BE2C (cell line): ENCODE measurements around the gene F10.

ENCODE experiments used
- DNase-seq: peaks from one replicate; pipeline ENCODE4 v3.0.0-alpha.2; 2020
- H3K27me3 ChIP-seq: fragments of 250-450 bp; sonication (Bioruptor Pico); 2 replicates; pipeline ENCODE4 v1.5.1; 2020; ENCODE audit warnings: mild to moderate bottlenecking
- H3K36me3 ChIP-seq: fragments of 250-450 bp; sonication (Bioruptor Pico); 2 replicates; pipeline ENCODE4 v1.5.1; 2020; ENCODE audit warnings: mild to moderate bottlenecking
- H3K4me1 ChIP-seq: fragments of 250-450 bp; sonication (Bioruptor Pico); 2 replicates; pipeline ENCODE4 v1.5.1; 2020
- H3K4me3 ChIP-seq: 2 replicates; pipeline ENCODE4 v1.5.1; 2011; ENCODE audit warnings: low read depth, low read length
- H3K9me3 ChIP-seq: fragments of 250-450 bp; sonication (Bioruptor Pico); 2 replicates; pipeline ENCODE4 v1.5.1; 2020
- CTCF ChIP-seq: IDR thresholded peaks from 2 replicates; pipeline ENCODE4 v1.5.1; 2012; ENCODE audit warnings: mild to moderate bottlenecking, low read depth, low read length

The F10 gene

GRCh38 chr13:113187263-113187669 lies 64.7 kb downstream of the F10 start:
- peak; percentile 95 for DNase-seq
- peak overlapping the region; percentile 7 for H3K4me3 ChIP-seq
- TF ChIP-seq CTCF = peak; percentile 29
- H3K4me1 ChIP-seq = peaks cover 9% of the 10 kb centered on the region
- H3K9me3 ChIP-seq = no peaks in the 10 kb centered on the region
- H3K27me3 ChIP-seq = no peaks in the 10 kb centered on the region
- H3K36me3 ChIP-seq = peaks cover 59% of the 10 kb centered on the region

- TF ChIP-seq CTCF = no peak
- Histone ChIP-seq H3K9me3 (no peaks in the 10 kb centered on the region), H3K4me1 (peaks cover 9% of the 10 kb centered on the region), H3K4me3 (no peak overlapping the region), H3K36me3 (peaks cover 59% of the 10 kb centered on the region), H3K27me3 (no peaks in the 10 kb centered on the region)
- DNase-seq = no peak
Measured at GRCh38 chr13:113187883-113188665, 65.5 kb downstream of the F10 start.

DNA sequence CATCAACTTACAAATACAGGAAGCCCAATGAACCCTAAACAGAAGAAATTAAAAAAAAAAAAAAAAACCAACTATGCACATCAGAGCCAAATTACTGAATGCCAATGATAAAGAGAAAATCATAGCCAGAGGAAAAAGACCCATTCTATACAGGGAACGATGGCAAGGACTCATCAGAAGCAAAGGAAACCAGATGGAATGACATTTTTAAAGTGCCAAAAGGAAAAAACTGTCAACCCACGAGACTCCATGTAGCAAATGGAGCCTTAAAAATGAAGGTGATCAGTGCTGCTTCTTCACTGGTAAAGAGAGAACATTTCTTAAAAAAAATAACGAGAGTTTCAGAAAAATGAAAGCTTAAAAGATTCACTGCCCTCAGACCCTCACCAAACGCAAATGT lies 67.6 kb downstream of the F10 start:
- DNase-seq = no peak
- Histone ChIP-seq H3K4me1 (peaks cover 7% of the 10 kb centered on the region), H3K27me3 (no peaks in the 10 kb centered on the region), H3K36me3 (peaks cover 65% of the 10 kb centered on the region), H3K4me3 (no peak overlapping the region), H3K9me3 (no peaks in the 10 kb centered on the region)
- TF ChIP-seq CTCF = no peak

DNA sequence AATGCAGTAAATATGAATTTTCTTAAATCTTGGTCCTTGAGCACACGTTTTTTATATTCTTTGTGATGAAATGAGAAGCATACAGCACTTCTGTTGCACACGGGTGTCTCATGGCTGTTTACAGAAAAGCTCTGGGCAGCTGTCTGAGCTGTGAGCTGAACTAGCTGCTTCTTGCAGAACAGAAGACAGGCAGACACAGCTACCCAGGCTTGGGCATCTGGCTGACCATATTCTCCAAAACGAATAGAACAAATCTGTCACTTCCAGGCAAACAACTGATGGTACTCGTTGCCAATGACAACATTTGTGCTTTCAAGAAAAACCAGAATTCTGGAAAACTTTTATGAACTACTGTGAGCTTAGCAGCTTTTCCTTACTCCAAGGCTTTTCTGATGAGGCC lies 69.7 kb downstream of the F10 start:
- H3K27me3 ChIP-seq = no peaks in the 10 kb centered on the region
- H3K4me3 ChIP-seq = no peak overlapping the region
- no peak for TF ChIP-seq CTCF
- peaks cover 78% of the 10 kb centered on the region for H3K36me3 ChIP-seq
- no peaks in the 10 kb centered on the region for H3K9me3 ChIP-seq
- H3K4me1 ChIP-seq = peaks cover 6% of the 10 kb centered on the region
- DNase-seq = no peak

- Histone ChIP-seq H3K27me3 (no peaks in the 10 kb centered on the region), H3K4me3 (no peak overlapping the region), H3K4me1 (peaks cover 3% of the 10 kb centered on the region), H3K36me3 (peaks cover 83% of the 10 kb centered on the region), H3K9me3 (no peaks in the 10 kb centered on the region)
- TF ChIP-seq CTCF = no peak
- DNase-seq = no peak
Measured at GRCh38 chr13:113192902-113193301, 70.3 kb downstream of the F10 start.

GRCh38 chr13:113195360-113195759 lies 72.8 kb downstream of the F10 start:
- no peaks in the 10 kb centered on the region for H3K9me3 ChIP-seq
- no peak for DNase-seq
- no peaks in the 10 kb centered on the region for H3K4me1 ChIP-seq
- no peak for TF ChIP-seq CTCF
- peaks cover 88% of the 10 kb centered on the region for H3K36me3 ChIP-seq
- H3K27me3 ChIP-seq = no peaks in the 10 kb centered on the region
- H3K4me3 ChIP-seq = no peak overlapping the region
